Germinal center (tissue), 1 donor: Measurements from ENCODE around the gene TMEM176B.

ENCODE experiments used
- DNase-seq: peaks from one replicate; pipeline ENCODE4 v3.0.0; 2012; ENCODE audit warnings: mixed read lengths, low spot score

Gene TMEM176B

DNA sequence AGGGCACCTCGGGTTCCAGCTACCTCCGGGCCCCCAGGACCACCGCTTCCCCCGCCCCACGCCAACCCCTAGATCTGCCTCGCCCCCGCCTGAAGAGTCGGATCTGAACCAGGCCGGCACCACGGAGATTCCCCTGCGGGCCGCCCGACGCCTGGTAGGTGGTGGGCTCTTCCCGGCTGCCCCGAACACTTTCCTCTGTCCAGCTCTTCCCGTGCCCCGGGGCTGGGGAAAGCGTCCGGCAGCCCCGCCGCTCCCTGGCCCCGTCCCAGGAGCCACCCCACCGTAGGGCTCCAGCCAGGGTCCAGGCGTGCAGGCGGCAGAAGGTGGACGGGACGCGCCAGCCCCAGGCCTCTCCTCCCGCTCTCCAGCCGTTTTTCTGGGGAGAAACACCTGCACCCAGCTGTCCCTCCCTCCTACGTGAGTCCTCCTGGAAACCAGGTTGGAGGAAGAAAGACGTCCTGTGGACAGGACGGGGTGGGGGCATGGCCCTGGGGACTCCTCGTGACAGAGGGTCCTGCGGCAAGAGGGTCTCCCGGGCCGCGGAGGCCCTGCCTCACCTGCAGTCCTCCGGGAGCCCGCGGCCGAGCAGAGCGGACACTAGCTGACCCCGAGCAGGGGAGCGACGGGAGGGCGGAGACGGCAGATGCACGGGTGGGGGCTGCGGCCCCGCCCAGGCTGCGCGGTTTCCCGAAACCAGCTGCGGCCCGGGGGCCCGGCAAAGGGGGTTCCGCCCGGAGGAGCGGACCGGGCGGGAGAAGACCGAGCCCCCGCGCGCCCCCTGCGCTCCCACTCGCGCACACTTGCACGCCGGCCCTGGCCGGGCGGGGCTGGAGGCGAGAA is at the start of gene TMEM176B:
TSS of gene TMEM176B (minus strand) at position 624 of the 840 bp plus-strand sequence. CDS start 3,795 bp downstream, outside the sequence.
- DNase-seq, result no peak

DNA sequence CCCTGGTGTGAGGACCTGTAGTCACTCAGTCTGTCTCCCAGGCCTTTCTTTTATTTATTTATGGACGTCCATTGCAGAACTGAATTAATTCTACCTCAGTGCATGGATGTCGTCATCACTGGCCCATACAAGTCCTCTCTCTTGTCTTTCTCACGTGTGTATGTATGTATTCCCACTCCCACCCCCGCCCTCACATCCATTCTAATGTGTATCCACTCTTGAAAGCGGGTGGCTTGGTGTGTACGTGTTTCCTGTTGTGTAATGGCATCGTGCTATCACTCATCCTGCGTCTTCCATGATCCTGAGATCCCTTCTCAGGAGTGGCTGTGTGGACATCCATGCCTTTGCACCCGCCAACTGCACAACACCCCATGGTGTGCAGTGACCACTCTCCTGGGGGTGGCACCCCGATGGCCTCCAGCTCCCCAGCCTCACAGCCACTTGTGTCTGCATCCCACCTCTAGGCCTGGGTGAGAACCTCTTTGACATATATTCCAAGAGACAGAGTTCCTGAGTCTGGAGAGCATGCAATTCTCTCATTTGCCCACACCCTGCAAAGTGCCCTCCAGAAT is 49.1 kb upstream of the TMEM176B start:
- no peak for DNase-seq

DNA sequence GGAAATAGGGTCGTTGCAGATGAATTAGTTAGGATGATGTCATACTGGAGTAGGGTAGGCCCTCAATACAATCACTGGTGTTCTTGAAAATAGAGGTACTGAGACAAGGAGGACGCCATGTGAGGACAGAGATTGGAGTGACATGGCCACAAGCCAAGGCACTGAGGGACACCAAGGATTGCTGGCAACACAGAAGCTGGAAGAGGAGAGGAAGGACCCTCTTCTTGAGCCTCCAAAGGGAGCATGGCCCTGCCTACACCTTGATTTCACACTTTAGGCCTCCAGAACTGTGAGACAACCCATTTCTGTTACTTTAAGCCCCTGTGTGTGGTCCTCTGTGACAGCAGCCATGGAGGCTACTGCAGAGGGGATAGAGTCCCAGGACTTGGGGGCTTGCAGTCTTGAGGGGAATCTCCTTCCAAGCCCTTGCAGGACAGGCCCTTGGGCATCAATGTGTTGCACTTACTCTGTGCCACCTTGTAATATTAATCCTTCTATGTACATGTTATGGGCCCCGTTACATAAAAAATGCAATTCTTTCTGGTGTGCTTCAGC is 48.5 kb upstream of the TMEM176B start:
- DNase-seq, result no peak

DNA sequence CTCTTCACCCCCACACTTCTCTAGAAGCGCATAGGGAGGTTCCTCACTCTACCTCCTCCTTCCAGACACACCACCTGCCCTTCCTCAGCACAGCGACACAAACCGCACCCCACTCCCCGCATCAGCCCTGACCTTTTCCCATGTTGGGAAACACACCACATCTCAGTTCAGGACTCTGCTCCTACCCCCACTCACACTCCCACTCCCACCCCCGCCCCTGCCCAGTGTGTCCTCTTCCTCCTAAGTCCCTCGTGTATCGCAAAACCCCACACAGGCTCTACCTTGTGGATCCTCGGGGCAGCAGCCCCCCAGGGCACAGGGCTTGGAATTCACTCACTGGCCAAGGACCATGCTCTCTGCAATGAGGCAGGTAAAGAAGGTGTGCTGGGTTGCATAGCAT is 47.9 kb upstream of the TMEM176B start:
- DNase-seq, result no peak

DNA sequence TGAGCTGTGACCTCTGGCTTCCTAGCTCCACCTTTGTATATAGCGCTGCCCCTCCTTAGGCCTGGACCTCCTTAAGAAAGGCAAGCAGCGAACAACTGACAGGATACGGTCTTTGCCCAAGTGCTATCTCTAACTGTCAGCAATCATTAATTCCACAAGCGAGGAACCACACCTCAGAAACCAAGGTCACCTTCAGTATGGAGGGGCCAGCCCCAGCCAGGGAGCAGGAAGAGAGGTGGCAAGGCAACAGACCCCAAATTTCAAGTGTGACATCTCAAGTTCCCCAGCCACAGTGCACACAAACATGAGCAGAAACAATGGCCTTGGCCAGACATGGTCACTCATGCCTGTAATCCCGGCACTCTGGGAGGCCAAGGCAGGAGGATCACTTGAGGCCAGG is 47.4 kb upstream of the TMEM176B start:
- no peak for DNase-seq

DNA sequence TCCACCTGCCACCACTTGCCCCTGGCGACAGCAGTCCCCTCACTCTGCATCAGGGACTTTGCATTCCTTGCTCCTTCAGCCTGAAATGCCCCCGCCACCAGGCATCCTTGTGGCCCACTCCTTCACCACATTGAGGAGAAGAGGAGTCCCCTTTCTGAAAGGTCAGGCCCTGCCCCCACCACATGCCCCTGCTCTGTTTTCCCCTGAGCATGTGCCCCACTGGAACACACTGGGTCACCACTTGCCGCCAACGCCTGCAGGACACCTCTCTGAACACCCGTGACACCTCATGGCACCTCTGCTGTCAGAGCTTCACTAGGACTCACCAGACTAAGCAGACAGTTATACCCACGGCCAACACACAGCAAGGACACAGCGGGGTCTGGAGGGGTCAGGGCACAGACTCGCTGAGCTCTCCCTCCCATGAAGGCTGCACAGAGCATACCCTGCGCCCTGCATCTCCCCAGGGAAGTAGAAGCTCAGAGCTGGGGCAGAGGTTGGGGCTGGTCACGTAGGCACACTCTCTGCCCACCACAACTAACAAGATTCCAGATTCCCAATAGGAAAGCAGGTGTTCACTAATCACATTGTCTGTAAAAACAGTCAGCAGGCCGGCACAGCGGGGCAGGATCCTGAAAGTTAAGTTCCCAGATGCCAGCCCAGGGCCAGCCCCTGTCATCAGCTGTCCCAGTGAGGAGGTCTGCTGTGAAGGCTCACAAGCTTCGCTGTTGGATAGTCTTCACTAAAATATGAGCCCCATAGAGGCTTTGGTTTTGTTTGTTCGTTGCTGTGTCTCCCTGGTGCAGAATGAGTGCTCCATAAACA is 46.3 kb upstream of the TMEM176B start:
- DNase-seq, result no peak

DNA sequence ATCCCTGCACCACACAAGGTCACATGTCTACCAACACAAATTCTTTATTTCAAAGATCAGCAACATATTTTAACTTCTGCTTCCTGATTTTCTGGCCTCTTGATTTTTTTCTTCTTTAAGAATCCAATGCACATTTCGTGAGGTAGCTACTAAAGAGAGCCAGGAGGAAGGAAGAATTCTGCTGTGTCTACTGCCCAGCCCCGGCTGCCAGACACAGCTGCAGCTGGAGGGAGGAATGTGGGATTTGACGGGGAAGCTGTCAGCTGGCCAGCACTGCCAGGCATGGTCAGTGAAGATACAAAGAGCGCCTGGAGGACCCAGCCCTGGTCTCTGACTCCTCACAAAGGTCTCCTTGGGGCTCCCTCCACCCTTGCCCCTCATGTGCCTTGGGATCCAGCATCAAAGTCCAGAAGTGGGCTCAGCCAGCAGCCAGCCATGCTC is 45.3 kb upstream of the TMEM176B start:
- DNase-seq, result no peak

DNA sequence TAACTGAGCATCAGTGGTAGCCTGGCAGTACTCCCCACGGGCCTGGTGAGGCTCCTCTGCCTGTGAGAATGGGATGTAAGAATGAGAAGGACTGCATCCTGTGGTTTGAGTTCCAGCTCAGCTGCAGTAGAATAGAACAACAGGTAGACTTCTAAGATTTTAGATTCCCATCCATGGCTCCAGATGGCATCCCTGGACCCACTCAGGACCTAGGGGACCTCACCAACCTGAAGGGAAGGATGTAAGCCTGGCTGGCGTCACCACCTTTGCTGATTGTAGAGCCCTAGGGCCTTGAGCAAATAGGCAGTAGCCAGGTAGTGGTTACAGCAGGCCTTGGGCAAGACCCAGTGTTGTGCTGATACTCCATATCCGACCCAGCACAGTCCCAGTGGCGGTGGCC is 42.6 kb upstream of the TMEM176B start:
- no peak for DNase-seq

DNA sequence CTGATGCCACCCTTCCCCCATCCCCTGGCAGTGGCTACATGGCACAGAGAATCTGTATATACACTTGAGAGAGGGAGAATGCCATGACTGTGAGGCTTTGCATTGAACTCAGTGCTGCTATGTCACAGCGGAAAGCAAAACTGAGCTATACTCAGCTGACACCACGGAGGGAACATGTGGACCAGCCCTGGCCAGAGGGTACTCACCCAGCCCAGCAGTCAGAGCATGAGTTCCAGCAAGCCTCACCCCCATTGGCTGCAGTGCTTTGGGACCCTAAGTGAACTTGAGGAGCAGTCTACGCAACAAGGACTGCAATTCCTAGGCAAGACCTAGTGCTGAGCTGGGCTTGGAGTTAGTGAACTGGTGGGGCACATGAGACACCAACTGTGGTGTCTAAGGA is 41.9 kb upstream of the TMEM176B start:
- DNase-seq, result no peak

DNA sequence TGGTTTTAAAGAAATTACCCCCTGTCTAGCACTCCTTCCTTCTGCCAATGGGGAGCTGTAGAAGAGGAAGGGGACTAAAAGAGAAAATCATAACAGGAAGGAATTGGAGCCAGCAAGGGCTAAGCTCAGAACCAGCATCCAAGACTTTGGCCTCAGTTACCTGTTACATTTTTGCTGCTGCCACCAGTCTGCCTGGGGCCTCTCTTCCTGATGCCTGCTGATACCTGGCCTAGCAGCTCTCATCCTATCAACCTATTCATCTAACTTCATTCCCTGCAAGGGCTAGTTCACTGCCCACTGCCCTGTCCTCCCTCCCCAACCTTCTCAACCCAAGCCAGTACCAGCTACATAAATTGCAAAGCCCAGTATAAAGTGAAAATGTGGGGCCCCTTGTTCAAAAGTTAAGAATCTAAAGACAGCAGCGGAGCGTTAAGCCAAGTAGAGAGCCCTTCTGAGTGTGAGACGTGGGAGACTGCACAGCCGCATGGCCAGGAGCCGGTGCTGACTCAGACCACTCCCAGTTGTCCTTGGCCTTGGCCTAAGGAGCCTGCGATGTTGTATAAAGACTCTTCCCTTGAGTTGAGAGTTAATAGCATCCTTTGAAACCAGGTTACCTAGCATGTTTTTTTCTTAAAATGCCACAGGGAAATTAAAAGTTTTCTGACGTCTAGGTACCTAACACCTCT is 38.9 kb upstream of the TMEM176B start:
- no peak for DNase-seq

DNA sequence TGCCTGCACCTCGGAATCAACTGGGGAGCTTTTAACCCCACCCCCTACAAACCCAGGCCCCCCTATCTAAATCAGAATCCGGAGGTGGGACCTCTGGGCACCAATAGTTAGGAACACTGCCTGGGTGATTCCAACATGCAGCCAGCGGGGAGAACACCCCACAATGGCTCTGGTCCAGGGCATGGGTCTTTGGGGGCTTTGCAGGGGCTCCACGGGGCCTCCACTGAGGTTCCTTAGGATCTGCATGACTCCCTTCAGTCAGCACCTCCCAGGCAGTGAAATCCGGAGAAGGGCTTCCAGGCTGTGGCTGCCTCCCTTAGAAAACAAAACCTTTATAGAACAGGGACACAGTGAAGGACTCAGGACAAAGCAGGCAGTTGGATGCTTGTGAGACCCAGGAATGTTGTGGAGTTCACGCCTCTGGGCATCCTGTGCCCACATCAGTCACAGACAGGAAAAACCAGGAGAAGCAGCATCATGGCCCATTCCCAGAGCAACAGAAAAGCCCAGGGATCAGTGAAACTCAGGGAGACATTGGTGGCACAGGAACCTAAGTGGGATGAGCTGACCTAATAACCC is 35.6 kb upstream of the TMEM176B start:
- no peak for DNase-seq

DNA sequence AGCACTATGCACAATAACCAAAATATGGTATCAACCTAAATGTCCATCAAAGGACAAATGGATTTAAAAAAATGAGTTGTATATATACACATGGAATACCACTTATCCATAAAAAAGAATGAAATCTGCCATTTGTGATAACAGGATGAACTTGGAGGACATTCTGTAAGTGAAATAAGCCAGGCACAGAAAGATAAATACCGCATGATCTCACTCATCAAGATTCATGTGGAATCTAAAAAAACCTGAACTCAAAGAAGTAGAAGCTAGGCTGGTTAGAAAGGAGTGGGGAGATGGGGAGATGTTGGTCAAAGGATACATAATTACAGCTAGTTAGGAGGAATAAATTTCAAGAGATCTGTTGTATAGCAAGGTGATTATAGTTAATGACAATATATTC is 34.9 kb upstream of the TMEM176B start:
- no peak for DNase-seq

DNA sequence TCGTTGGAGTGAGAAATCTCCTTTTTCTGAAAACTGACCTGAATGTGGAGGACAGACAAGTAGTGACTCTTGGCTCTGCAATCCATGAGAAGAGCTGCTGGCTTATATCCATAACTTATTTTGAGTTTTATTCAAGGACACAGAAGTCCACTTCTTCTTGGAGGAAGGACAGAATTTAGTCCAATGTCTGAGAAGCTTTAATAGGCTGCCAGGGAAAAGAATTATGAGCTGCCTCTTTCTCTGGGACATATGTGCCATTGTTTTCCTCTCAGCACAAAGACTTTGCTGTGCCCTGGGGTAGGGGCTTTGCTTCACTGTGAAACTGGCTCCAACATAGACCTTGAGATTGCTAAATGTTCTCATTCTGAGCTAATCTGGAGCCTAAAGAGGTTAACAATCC is 31.7 kb upstream of the TMEM176B start:
- no peak for DNase-seq

DNA sequence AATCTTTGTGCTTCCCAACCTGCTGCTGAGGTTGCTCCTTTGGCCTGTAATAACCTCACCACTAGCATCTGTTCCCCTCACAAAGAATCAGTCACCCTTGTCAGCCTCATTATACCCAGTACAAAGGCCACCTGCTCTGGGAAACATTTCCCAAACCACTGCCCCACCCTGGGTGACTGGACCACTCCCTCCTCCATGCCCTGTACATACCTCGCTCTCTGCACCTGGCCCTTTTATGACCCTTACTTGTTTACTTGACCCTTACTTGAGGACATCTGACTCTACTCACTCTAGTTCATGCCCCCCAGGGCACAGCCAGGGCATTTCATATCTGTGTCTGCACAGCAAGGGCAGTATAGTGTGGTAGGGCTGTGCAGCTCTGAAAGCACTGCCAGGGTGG is 30.8 kb upstream of the TMEM176B start:
- no peak for DNase-seq

DNA sequence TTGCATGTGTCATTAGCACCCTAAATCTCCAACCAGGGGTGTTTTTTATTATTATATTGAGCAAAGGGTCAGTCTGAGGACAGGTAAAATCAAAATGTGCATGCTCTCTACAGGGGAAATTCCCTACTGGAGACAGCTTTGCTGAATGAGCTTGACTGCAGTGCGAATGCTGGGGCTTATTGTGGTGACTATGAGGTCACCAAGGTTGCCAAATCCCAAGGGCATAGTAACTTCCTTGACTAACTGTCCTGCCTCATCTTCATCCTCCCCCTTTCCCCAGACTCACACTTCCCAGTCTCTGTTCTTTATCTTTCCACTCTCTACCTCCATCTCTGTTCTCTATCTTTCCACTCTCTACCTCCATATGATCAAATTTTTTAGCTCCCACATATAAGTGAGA is 29.3 kb upstream of the TMEM176B start:
- DNase-seq, result no peak

DNA sequence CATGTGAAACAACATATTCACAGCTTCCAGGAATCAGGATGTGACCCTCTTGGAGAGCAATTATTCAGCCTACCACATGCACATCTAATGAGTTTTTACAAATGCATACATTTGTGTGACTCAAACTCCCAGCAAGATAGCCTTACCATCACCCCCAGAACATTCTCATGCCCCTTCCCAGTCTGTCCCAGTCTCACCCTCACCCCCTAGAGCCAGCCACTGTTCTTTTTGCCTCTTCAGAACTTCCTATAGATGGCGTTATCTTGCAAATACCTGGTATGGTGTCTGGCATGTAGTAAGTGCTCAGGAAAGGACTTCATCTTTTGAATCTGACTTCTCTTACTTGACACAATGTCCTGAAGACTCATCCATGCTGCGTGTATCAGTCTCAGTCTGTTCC is 28.2 kb upstream of the TMEM176B start:
- DNase-seq, result no peak

DNA sequence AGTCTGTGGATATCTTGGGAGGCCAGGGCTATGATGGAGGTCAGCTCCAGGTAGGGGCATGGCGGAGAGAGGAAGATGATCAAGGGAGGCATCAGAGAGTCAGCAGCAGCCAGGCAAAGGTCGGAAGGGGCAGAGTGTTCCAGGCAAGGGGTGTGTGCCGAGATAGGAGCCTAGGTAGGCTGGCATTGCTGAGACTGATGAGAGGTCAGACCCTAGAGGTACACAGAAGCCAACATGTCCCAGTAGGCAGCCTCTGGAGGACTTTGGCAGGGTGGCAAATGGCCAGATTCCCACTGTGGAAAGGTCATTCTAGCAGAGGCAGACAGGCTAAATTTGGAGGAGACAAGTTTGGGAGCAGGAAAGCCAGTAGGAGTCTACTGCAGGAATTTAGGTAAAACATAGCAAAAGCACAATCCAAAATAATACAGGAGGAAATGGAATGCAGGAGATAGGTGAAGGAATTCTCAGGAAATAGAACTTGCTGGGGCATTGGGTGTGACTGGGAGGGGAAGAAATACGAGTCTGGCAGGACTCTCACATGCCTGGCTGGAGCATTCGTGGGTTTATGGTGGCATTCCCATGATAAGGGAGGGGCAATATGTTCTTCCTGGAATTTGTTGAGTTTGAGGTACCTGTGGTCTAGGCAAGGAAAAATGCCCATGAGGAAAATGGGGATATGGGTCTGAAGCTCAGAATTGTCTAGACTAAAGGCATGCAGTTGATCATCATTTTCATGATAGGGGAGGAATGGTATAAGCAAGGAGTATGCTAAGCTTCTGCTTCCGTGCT is 26.1 kb upstream of the TMEM176B start:
- DNase-seq, result no peak

DNA sequence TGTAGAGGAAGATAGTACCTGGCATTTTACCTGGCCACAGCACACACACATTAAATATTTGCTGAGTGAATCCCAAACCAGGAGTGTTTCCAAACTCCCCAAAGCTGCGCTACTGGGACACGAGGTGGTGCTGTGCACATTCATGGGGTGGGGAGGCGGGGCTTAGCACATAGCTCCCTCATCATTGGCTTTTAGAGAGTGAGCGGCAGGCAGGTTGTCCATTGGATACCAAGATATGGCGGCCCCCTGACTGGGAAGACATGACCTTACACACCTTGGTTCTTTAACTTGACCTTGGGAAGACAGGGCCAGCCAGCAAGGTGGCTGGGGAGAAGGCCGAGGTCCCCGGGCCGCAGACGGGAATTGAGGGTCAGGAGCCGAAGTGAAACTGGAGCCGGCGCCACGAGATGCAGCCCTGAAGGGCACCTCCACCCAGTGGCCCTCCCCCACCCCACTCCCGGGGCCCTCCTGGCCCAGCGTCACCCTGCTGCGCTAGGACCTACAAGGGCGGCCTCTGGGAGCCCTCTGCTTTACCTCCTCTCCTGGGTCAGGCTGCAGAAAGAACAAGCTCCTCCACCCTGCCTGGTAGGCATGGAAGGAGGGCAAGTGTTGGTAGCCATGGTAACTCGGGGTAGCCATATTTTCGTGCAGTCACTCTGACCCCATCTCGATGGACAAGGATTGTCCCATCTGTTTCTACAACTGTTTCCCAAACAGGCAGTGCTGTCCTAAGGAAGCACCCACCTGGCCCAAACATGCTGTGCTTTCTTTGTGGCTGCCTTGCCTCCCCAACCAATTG is 24.4 kb upstream of the TMEM176B start:
- no peak for DNase-seq

DNA sequence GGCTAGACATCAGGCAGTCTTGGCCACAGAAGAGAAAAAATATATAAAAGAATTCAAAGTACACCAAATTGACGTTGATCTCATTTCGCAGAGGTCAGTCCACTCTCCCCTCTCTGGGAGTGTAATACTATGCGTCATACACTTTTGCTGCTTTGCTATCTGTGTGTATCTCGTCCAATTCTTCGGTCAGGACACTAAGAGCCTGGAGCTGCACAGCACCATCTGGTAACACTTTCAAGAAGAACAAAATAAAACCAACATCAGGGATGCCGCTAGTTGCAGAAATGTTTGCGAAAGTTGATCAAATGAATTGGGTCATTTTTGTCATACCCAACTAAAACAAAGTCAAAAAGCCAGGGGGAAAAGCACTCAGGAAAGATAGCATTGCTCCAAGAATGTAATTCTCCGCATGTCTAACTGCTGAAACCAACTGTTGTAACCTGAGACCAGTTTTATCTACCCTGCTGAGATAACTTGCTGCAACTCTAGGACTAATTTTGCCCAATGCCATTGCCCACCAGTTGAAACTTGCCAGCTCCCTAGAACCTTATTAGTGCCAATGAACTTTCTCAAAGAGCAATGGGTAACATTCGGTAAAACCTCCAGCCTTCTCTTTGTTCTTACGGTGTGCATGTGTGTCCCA is 23.4 kb upstream of the TMEM176B start:
- DNase-seq, result no peak
